A172 (cell line): ENCODE data around the gene DIAPH2. TPM values are rescaled to one million over a fixed set of nuclear protein-coding genes. Genes with fewer than 3 reads are reported as not detected.

ENCODE experiments used
- DNase-seq: peaks from one replicate; pipeline ENCODE4 v3.0.0-alpha.2; 2015; ENCODE audit warnings: low spot score
- total RNA-seq: library from RNA; depleted of rRNA; stranded (reverse); fragments of >200 nt; shearing (Covaris generic); gene quantifications from 2 replicates; pipeline ENCODE4 v1.2.3, GENCODE V29; 2014

DIAPH2 gene
- total RNA-seq, 1 experiment from 2014 or later, result 4.7 TPM

- no peak for DNase-seq
Measured at GRCh38 chrX:97306771-97307470, 622.3 kb downstream of the DIAPH2 start.

DNA sequence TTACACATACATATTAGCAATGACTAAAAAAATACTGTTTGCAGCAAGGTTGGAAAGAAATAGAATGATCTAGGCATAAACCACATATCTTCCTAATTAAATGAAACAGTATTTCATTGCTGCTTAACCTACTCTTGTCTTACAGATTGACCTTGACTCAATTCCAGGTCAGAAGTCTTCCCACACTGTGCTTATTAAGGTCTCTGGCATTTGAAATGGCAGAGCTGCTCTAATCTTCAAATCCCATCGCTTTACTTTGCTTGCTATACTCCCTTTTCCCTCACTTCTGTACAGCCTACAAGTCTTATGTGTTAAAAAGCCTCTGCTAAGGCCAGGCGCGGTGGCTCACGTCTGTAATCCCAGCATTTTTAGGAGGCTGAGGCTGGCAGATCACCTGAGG lies 623.5 kb downstream of the DIAPH2 start:
- DNase-seq, result peak; percentile 1

GRCh38 chrX:97309487-97310116 lies 625.0 kb downstream of the DIAPH2 start:
- no peak for DNase-seq

GRCh38 chrX:97310373-97310772 lies 625.7 kb downstream of the DIAPH2 start:
- peak; percentile 0 for DNase-seq

GRCh38 chrX:97311066-97311778 lies 626.6 kb downstream of the DIAPH2 start:
- no peak for DNase-seq

GRCh38 chrX:97314345-97314744 lies 629.7 kb downstream of the DIAPH2 start:
- no peak for DNase-seq

GRCh38 chrX:97315939-97316338 lies 631.3 kb downstream of the DIAPH2 start:
- DNase-seq, result no peak

- DNase-seq, result no peak
Measured at GRCh38 chrX:97320305-97320704, 635.7 kb downstream of the DIAPH2 start.

GRCh38 chrX:97322401-97322800 lies 637.8 kb downstream of the DIAPH2 start:
- no peak for DNase-seq

DNA sequence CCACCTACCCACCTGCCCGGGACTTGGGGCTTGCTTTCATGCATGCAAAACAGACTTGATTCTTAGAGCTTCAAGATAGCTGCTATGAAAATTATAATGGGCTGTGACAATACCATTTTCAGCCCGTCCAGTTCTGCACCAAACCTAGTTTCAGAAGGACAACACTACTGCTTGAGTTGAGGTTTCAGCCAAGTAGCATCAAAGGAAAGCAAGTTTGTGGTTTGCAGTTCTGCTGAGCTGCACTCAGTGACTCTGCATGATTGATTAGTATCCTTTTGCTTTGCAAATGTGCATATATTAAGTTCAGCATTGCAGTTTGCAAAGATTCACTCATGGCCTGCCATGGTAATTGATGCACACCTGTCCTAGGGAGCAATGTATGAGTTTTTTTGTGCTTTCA lies 641.8 kb downstream of the DIAPH2 start:
- no peak for DNase-seq

GRCh38 chrX:97328853-97329390 lies 644.3 kb downstream of the DIAPH2 start:
- DNase-seq, result no peak

DNA sequence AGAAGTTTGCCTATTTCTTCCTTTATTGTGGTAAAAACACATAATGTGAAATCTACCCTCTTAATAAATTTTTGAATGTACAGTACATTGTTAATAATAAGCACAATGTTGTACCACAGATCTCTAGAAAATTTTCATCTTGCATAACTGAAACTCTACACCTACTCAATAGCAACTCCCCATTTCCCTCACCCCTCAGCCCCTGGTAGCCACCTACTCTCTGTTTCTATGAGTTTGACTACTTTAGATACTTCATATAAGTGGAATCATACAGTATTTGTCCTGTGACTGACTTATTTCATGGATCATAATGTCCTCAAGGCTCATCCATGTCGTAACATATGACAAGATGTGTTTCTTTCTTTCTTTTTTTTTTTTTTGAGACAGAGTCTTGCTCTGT lies 645.5 kb downstream of the DIAPH2 start:
- DNase-seq, result no peak

DNA sequence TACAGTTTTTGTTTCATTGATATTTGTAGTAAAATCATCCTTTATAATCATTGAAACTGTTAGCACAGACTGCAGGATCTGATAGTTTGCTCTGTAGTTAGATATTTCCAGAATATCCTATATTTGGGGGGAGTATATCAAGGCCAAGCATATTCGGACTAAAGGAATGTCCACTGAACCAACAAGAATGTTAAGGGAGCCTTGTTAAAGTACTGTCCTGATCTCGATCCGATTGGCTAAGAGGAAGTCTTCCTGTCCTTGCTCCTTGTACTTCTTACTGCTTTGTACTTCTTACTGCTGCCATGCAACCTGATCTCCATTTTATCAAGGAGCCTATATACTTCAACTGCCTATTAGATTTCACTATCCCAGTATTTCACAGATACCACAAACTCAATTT lies 648.3 kb downstream of the DIAPH2 start:
- no peak for DNase-seq

GRCh38 chrX:97334850-97335249 lies 650.2 kb downstream of the DIAPH2 start:
- no peak for DNase-seq

- no peak for DNase-seq
Measured at GRCh38 chrX:97344724-97345123, 660.1 kb downstream of the DIAPH2 start.

GRCh38 chrX:97358941-97359340 lies 674.3 kb downstream of the DIAPH2 start:
- no peak for DNase-seq

GRCh38 chrX:97363843-97364242 lies 679.2 kb downstream of the DIAPH2 start:
- no peak for DNase-seq

DNA sequence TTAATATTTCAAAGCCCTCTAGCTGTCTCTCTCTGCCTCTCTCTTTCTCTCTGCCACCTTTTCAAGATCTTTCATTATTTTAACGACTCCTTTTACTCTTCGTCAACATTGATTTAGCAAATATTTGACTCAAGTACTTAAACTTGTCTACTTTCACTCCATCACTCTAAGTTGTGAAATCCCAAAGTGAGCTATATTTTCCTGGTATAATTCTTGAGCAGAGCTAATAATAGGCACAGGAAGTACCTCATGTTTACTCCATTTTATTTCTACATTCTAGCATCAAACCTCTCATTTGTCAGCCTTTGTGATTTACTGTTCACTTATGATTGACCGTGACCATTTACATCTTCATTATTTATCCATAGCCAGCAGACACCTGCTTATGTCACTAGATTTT lies 681.6 kb downstream of the DIAPH2 start:
- DNase-seq, result no peak

- DNase-seq, result no peak
Measured at GRCh38 chrX:97367125-97367524, 682.5 kb downstream of the DIAPH2 start.

DNA sequence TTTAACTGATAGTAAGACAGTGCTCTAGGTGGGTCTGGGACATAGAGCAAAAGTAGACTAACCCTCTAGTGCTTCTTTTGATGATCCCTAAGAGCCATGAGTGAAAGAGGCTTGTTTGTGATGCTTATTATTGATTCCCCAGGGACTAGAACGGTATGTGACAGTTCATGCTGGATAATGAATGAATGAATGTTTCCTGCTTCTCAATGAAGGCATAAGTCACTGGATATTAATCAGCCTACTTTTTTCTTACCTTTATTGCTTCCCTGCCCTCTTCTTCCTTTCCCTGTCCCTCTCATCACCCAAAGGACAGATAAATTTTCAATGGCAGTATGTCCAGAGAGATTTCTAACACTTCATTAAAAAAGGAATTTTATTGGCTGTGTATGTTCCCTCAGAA lies 685.3 kb downstream of the DIAPH2 start:
- DNase-seq, result no peak

DNA sequence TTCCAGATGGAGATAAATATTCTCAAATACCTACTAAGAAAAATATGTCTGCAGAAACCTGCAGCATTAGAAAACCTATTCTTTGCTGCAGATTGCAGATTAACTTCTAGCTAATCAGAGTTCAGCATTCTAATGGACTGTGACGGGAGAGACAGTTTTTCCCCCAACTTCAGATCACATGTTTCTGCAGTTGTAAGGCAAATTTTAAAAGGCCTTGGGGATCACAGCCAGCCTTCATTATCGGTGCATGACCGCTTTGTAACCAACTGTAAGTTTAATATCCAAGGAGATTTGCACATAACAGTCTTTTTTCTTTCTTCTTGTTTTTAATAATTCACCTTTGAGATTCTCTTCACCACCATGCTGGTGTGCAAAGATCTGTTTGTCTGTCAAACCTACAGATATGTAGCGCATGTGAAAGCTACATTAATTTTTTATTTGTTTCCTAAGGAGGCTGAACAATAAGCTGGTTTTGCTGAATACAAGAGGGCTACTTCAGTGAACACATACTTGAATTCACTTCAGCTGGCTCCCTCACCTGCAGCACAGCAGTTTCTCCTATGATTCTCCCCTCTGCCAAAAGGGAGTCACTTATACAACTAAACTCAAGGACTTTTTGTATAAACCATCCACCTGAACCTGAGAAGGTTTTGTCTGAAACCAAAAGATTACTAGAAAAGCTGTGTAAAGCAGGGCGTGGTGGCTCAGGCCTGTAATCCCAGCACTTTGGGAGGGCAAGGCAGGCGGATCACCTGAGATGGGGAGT lies 687.5 kb downstream of the DIAPH2 start:
- DNase-seq, result no peak

GRCh38 chrX:97374266-97374665 lies 689.6 kb downstream of the DIAPH2 start:
- DNase-seq, result no peak
